H9 (cell line): ENCODE data around the gene SMIM10. TPM values are rescaled to one million over a fixed set of nuclear protein-coding genes. Genes with fewer than 3 reads are reported as not detected.

Experiments
- DNase-seq: peaks from one replicate; pipeline ENCODE4 v3.0.0-alpha.2; 2017
- H2AFZ ChIP-seq: one replicate; pipeline ENCODE4 v1.6.1; 2013; ENCODE audit warnings: mild to moderate bottlenecking, low read length, control low read depth, moderate library complexity
- H2AK5ac ChIP-seq: 2 replicates; pipeline ENCODE4 v1.6.1; 2013; ENCODE audit warnings: low read length, control low read depth, mixed read lengths; ENCODE audit not compliant: insufficient read length
- H2BK120ac ChIP-seq: one replicate; pipeline ENCODE4 v1.6.1; 2013; ENCODE audit warnings: low read depth, mild to moderate bottlenecking, low read length, control low read depth, inconsistent platforms; ENCODE audit not compliant: poor library complexity, severe bottlenecking
- H2BK12ac ChIP-seq: 2 replicates; pipeline ENCODE4 v1.6.1; 2013; ENCODE audit warnings: low read length, control low read depth, mixed read lengths, low read depth; ENCODE audit not compliant: insufficient read length
- H2BK15ac ChIP-seq: 2 replicates; pipeline ENCODE4 v1.6.1; 2013; ENCODE audit warnings: low read depth, low read length, control low read depth
- H2BK20ac ChIP-seq: one replicate; pipeline ENCODE4 v1.6.1; 2013; ENCODE audit warnings: low read depth, mild to moderate bottlenecking, low read length, control low read depth, inconsistent platforms; ENCODE audit not compliant: poor library complexity, severe bottlenecking
- H2BK5ac ChIP-seq: 2 replicates; pipeline ENCODE4 v1.6.1; 2013; ENCODE audit warnings: low read length, control low read depth, mixed read lengths; ENCODE audit not compliant: insufficient read length
- H3K14ac ChIP-seq: 2 replicates; pipeline ENCODE4 v1.6.1; 2013; ENCODE audit warnings: low read length, control low read depth; ENCODE audit not compliant: insufficient read depth
- H3K18ac ChIP-seq: 2 replicates; pipeline ENCODE4 v1.6.1; 2013; ENCODE audit warnings: low read depth, mild to moderate bottlenecking, mixed read lengths, low read length, control low read depth; ENCODE audit not compliant: insufficient read length
- H3K23ac ChIP-seq: 2 replicates; pipeline ENCODE4 v1.6.1; 2013; ENCODE audit warnings: low read length, control low read depth, mixed read lengths, low read depth; ENCODE audit not compliant: insufficient read length
- H3K23me2 ChIP-seq: 2 replicates; pipeline ENCODE4 v1.6.1; 2013; ENCODE audit warnings: low read depth, mild to moderate bottlenecking, mixed read lengths, low read length, control low read depth; ENCODE audit not compliant: insufficient read length, poor library complexity, severe bottlenecking
- H3K27ac ChIP-seq: 2 replicates; pipeline ENCODE4 v1.5.1; 2013; ENCODE audit warnings: low read length, control low read depth, mixed read lengths, low read depth; ENCODE audit not compliant: insufficient read length
- H3K27me3 ChIP-seq: 2 replicates; pipeline ENCODE4 v1.6.1; 2013; ENCODE audit warnings: low read length, control low read depth, inconsistent platforms; ENCODE audit not compliant: insufficient read depth
- H3K4ac ChIP-seq: 2 replicates; pipeline ENCODE4 v1.6.1; 2013; ENCODE audit warnings: low read depth, mild to moderate bottlenecking, control low read depth, inconsistent platforms, low read length, moderate library complexity
- H3K4me1 ChIP-seq: 2 replicates; pipeline ENCODE4 v1.6.1; 2013; ENCODE audit warnings: low read length, control low read depth, inconsistent platforms; ENCODE audit not compliant: insufficient read depth
- H3K4me2 ChIP-seq: 2 replicates; pipeline ENCODE4 v1.6.1; 2013; ENCODE audit warnings: low read length, control low read depth, mixed read lengths; ENCODE audit not compliant: insufficient read length, insufficient read depth
- H3K56ac ChIP-seq: 2 replicates; pipeline ENCODE4 v1.6.1; 2013; ENCODE audit warnings: low read depth, mild to moderate bottlenecking, mixed read lengths, low read length, control low read depth; ENCODE audit not compliant: insufficient read length
- H3K79me1 ChIP-seq: 2 replicates; pipeline ENCODE4 v1.6.1; 2013; ENCODE audit warnings: low read depth, mild to moderate bottlenecking, moderate library complexity, low read length, control low read depth, inconsistent platforms; ENCODE audit not compliant: insufficient read depth, poor library complexity, severe bottlenecking
- H3K79me2 ChIP-seq: 2 replicates; pipeline ENCODE4 v1.6.1; 2013; ENCODE audit warnings: low read length, control low read depth, inconsistent platforms; ENCODE audit not compliant: insufficient read depth
- H3K9ac ChIP-seq: 2 replicates; pipeline ENCODE4 v1.6.1; 2013; ENCODE audit warnings: low read length, control low read depth, mixed read lengths; ENCODE audit not compliant: insufficient read length; ENCODE audit errors: extremely low read depth
- H3K9me3 ChIP-seq: one replicate; pipeline ENCODE4 v1.6.1; 2013; ENCODE audit warnings: low read depth, low read length, inconsistent platforms; ENCODE audit not compliant: control insufficient read depth
- H3T11ph ChIP-seq: one replicate; pipeline ENCODE4 v1.6.1; 2013; ENCODE audit warnings: mild to moderate bottlenecking, low read length, control low read depth, inconsistent platforms
- H4K20me1 ChIP-seq: one replicate; pipeline ENCODE4 v1.6.1; 2013; ENCODE audit not compliant: control insufficient read depth, insufficient read length, insufficient read depth
- H4K5ac ChIP-seq: 2 replicates; pipeline ENCODE4 v1.6.1; 2013; ENCODE audit warnings: low read depth, mild to moderate bottlenecking, mixed read lengths, low read length, control low read depth; ENCODE audit not compliant: insufficient read length
- H4K8ac ChIP-seq: replicated peaks from 2 replicates; pipeline ENCODE4 v1.6.1; 2013; ENCODE audit warnings: low read length, control low read depth, mixed read lengths, low read depth; ENCODE audit not compliant: insufficient read length
- H4K91ac ChIP-seq: 2 replicates; pipeline ENCODE4 v1.6.1; 2013; ENCODE audit warnings: low read depth, mild to moderate bottlenecking, moderate library complexity, mixed read lengths, low read length, control low read depth; ENCODE audit not compliant: insufficient read length
- H3K27ac Mint-ChIP-seq, 3 experiments: 2 replicates in 2 of 3; 3 replicates in 1 of 3; pipeline ENCODE4 v1.8.0; 2020 to 2021; ENCODE audit warnings: mixed read lengths in 3 of 3, mild to moderate bottlenecking in 1 of 3, moderate library complexity in 1 of 3
- H3K27me3 Mint-ChIP-seq: 2 replicates; pipeline ENCODE4 v1.8.0; 2021; ENCODE audit warnings: low read depth, mild to moderate bottlenecking, moderate library complexity, mixed read lengths
- H3K36me3 Mint-ChIP-seq, 3 experiments: 2 replicates in 2 of 3; 3 replicates in 1 of 3; pipeline ENCODE4 v1.8.0; 2020 to 2021; ENCODE audit warnings: low read depth in 3 of 3, mixed read lengths in 3 of 3; ENCODE audit not compliant: insufficient read depth in 1 of 3
- H3K4me1 Mint-ChIP-seq, 2 experiments: 2 replicates each; pipeline ENCODE4 v1.8.0; 2020; ENCODE audit warnings: mixed read lengths in 2 of 2
- H3K4me3 Mint-ChIP-seq, 2 experiments: 2 replicates in 1 of 2; 3 replicates in 1 of 2; pipeline ENCODE4 v1.8.0; 2020 to 2021; ENCODE audit warnings: mild to moderate bottlenecking in 2 of 2, mixed read lengths in 2 of 2, moderate library complexity in 1 of 2
- H3K9me3 Mint-ChIP-seq, 2 experiments: 2 replicates in 1 of 2; 3 replicates in 1 of 2; pipeline ENCODE4 v1.8.0; 2020; ENCODE audit warnings: mild to moderate bottlenecking in 2 of 2, mixed read lengths in 2 of 2, moderate library complexity in 1 of 2
- CTCF ChIP-seq: fragments of 200-600 bp; sonication (generic); conservative IDR thresholded peaks from 3 replicates; pipeline ENCODE4 v1.8.0; 2021; ENCODE audit warnings: antibody characterized with exemption, mild to moderate bottlenecking
- WGBS: extraction: QIAGEN DNeasy Blood & Tissue Kit; methylation state at CpG from one replicate; pipeline ENCODE4 v1.1.7; 2013; ENCODE audit warnings: missing lambda C conversion rate, low lambda C conversion rate, mixed read lengths; ENCODE audit not compliant: insufficient read length; ENCODE audit errors: extremely low coverage; 5-methylcytosine and 5-hydroxymethylcytosine counted together
- total RNA-seq: library from RNA; stranded (reverse); gene quantifications from 2 replicates; pipeline ENCODE4 v1.2.1, GENCODE V29; 2021

SMIM10 gene
- total RNA-seq, 1 experiment from 2014 or later, result 1.2 TPM

- Histone ChIP-seq H2BK15ac (no peak overlapping the region), H4K91ac (no peak overlapping the region), H3K79me2 (no peaks in the 10 kb centered on the region), H3K9me3 (peaks cover 10% of the 10 kb centered on the region), H3K23me2 (peaks cover 4% of the 10 kb centered on the region), H2AK5ac (no peak overlapping the region), H4K5ac (no peak overlapping the region), H2BK20ac (no peak overlapping the region), H3T11ph (no peak overlapping the region), H3K9ac (no peak overlapping the region), H2AFZ (no peak overlapping the region), H3K27ac (no peak overlapping the region), H2BK5ac (no peak overlapping the region), H3K18ac (no peak overlapping the region), H4K20me1 (no peaks in the 10 kb centered on the region), H4K8ac (no peak overlapping the region), H3K4me2 (no peak overlapping the region), H3K27me3 (no peaks in the 10 kb centered on the region), H3K4me1 (no peaks in the 10 kb centered on the region), H2BK120ac (no peak overlapping the region), H2BK12ac (no peak overlapping the region), H3K23ac (no peak overlapping the region), H3K79me1 (no peaks in the 10 kb centered on the region), H3K56ac (no peak overlapping the region), H3K14ac (no peak overlapping the region), H3K4ac (no peak overlapping the region)
- peaks cover 16 to 78% of the 10 kb centered on the region in 2 experiments for H3K9me3 Mint-ChIP-seq
- H3K36me3 Mint-ChIP-seq, result peaks cover 0 to 10% (median 3%) of the 10 kb centered on the region in 3 experiments; a peak in 4 of 7 replicates
- whole genome bisulfite sequencing, result no CpG with 5 or more reads among the region's 3 CpGs
- H3K27ac Mint-ChIP-seq, result no peak overlapping the region
- H3K4me3 Mint-ChIP-seq, result no peak overlapping the region
- peaks cover 26 to 30% of the 10 kb centered on the region in 2 experiments for H3K4me1 Mint-ChIP-seq
- TF ChIP-seq CTCF, result no peak
- DNase-seq, result no peak
- H3K27me3 Mint-ChIP-seq, result no peaks in the 10 kb centered on the region; the same call in 1 of the 2 replicates
Observed at GRCh38 chrX:134948333-134949241, 42.2 kb upstream of the SMIM10 start.
